Smooth muscle cell (in vitro differentiated cells): ENCODE results near the gene CERKL. TPM values are rescaled to one million over a fixed set of nuclear protein-coding genes. Genes with fewer than 3 reads are reported as not detected.

ENCODE experiments used
- DNase-seq: peaks from one replicate; lab custom pipeline; 2025; ENCODE audit not compliant: unreplicated experiment; lab: John Stamatoyannopoulos, UW
- H2AFZ ChIP-seq: fragments of 200-600 bp; sonication (generic); 2 replicates; pipeline ENCODE4 v1.6.0; 2016; ENCODE audit warnings: antibody characterized with exemption, low read depth, mild to moderate bottlenecking
- H3F3A ChIP-seq: fragments of 200-600 bp; sonication (generic); 2 replicates; pipeline ENCODE4 v1.6.0; 2017; ENCODE audit warnings: antibody characterized with exemption, low read depth
- H3K27ac ChIP-seq: fragments of 200-600 bp; sonication (generic); 2 replicates; pipeline ENCODE4 v1.5.1; 2016; ENCODE audit warnings: low read depth, mild to moderate bottlenecking
- H3K27me3 ChIP-seq: fragments of 200-600 bp; sonication (generic); 2 replicates; pipeline ENCODE4 v1.6.1; 2016; ENCODE audit warnings: low read depth, mild to moderate bottlenecking
- H3K36me3 ChIP-seq: fragments of 200-600 bp; sonication (generic); 2 replicates; pipeline ENCODE4 v1.5.1; 2016; ENCODE audit warnings: low read depth
- H3K4me1 ChIP-seq: fragments of 200-600 bp; sonication (generic); 2 replicates; pipeline ENCODE4 v1.5.1; 2016; ENCODE audit warnings: low read depth
- H3K4me2 ChIP-seq: fragments of 200-600 bp; sonication (generic); 2 replicates; pipeline ENCODE4 v1.6.0; 2016; ENCODE audit warnings: mild to moderate bottlenecking
- H3K4me3 ChIP-seq: fragments of 200-600 bp; sonication (generic); 2 replicates; pipeline ENCODE4 v1.5.1; 2016; ENCODE audit warnings: mild to moderate bottlenecking
- H3K79me2 ChIP-seq: fragments of 200-600 bp; sonication (generic); 2 replicates; pipeline ENCODE4 v1.6.0; 2016; ENCODE audit warnings: low read depth, mild to moderate bottlenecking
- H3K9ac ChIP-seq: fragments of 200-600 bp; sonication (generic); 2 replicates; pipeline ENCODE4 v1.6.0; 2016; ENCODE audit warnings: low read depth
- H3K9me3 ChIP-seq: fragments of 200-600 bp; sonication (generic); replicated peaks from 2 replicates; pipeline ENCODE4 v1.5.1; 2016; ENCODE audit warnings: low read depth
- H4K20me1 ChIP-seq: fragments of 200-600 bp; sonication (generic); 2 replicates; pipeline ENCODE4 v1.6.0; 2016; ENCODE audit warnings: low read depth
- WGBS: methylation state at CpG from one replicate; pipeline ENCODE4 v1.1.7; 2016; ENCODE audit warnings: low lambda C conversion rate; 5-methylcytosine and 5-hydroxymethylcytosine counted together
- polyA plus RNA-seq: library from polyadenylated mRNA; unstranded; fragments of >200 nt; fragmentation: Nextera tagmentation; extraction: Ambion mirVana; gene quantifications from 2 replicates; pipeline ENCODE4 v1.2.1, GENCODE V29; 2016
- total RNA-seq: library from RNA; depleted of rRNA; stranded (reverse); fragments of >200 nt; gene quantifications from 2 replicates; pipeline ENCODE4 v1.2.3, GENCODE V29; 2014
- TF ChIP-seq, protein P1 (sequence below): fragments of 200-600 bp; sonication (generic); IDR thresholded peaks from 2 replicates; pipeline ENCODE4 v1.5.1; 2017; ENCODE audit warnings: borderline replicate concordance, mild to moderate bottlenecking, antibody characterized with exemption; ENCODE audit not compliant: insufficient read depth, poor library complexity, severe bottlenecking

Gene CERKL
- total and polyA plus RNA-seq, 2 experiments from 2014 or later, result 1.4 TPM; not detected in 1

DNA sequence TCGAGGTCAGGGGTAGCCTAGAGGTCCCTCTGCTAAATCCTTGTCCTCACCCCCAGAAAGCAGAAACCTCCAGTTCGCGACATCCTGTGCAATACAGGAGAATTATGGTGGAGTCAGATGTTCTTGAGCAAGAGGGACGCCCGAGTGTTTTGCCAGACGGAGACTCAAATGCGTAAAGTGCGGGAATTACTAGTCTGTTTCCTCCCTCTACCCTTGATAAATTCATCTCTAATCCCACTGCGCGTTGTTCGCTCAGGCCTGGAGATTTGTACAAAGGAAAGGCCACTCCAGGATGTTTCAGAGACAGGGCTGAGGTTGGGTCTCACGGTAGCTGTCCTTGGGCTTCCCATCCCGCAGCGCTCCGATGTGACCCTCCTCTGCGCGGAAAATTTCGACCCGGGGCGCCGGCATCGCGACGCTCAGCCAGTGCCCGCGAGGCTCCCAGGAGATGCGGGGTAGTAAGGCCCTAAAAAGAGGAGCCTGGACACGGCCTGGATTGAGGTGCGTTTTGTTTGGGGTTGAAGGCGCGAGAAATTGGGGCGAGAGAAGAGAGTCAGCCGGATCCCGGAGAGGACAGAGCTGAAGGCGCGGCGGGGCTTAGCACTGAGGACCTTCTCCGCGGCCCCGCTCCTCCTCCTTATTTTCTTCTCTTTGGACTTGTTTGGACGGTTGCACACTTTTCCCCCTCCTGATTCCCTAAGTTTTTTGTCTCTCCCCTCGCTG lies 26.1 kb upstream of the CERKL start:
- TF ChIP-seq, protein P1, sequence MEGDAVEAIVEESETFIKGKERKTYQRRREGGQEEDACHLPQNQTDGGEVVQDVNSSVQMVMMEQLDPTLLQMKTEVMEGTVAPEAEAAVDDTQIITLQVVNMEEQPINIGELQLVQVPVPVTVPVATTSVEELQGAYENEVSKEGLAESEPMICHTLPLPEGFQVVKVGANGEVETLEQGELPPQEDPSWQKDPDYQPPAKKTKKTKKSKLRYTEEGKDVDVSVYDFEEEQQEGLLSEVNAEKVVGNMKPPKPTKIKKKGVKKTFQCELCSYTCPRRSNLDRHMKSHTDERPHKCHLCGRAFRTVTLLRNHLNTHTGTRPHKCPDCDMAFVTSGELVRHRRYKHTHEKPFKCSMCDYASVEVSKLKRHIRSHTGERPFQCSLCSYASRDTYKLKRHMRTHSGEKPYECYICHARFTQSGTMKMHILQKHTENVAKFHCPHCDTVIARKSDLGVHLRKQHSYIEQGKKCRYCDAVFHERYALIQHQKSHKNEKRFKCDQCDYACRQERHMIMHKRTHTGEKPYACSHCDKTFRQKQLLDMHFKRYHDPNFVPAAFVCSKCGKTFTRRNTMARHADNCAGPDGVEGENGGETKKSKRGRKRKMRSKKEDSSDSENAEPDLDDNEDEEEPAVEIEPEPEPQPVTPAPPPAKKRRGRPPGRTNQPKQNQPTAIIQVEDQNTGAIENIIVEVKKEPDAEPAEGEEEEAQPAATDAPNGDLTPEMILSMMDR, result no peak
- no peak overlapping the region for H3K27ac ChIP-seq
- peak overlapping the region; percentile 80 for H3K4me2 ChIP-seq
- H3K4me3 ChIP-seq, result peak overlapping the region; percentile 32
- DNase-seq, result no peak
- H3K36me3 ChIP-seq, result no peaks in the 10 kb centered on the region
- no peaks in the 10 kb centered on the region for H3F3A ChIP-seq
- peaks cover 10% of the 10 kb centered on the region for H3K4me1 ChIP-seq
- 9% methylated on average over 41 of the region's 42 CpGs for WGBS
- H3K27me3 ChIP-seq, result peaks cover 100% of the 10 kb centered on the region
- no peaks in the 10 kb centered on the region for H3K9me3 ChIP-seq
- H2AFZ ChIP-seq, result no peak overlapping the region
- no peaks in the 10 kb centered on the region for H4K20me1 ChIP-seq
- H3K79me2 ChIP-seq, result no peaks in the 10 kb centered on the region
- H3K9ac ChIP-seq, result no peak overlapping the region

DNA sequence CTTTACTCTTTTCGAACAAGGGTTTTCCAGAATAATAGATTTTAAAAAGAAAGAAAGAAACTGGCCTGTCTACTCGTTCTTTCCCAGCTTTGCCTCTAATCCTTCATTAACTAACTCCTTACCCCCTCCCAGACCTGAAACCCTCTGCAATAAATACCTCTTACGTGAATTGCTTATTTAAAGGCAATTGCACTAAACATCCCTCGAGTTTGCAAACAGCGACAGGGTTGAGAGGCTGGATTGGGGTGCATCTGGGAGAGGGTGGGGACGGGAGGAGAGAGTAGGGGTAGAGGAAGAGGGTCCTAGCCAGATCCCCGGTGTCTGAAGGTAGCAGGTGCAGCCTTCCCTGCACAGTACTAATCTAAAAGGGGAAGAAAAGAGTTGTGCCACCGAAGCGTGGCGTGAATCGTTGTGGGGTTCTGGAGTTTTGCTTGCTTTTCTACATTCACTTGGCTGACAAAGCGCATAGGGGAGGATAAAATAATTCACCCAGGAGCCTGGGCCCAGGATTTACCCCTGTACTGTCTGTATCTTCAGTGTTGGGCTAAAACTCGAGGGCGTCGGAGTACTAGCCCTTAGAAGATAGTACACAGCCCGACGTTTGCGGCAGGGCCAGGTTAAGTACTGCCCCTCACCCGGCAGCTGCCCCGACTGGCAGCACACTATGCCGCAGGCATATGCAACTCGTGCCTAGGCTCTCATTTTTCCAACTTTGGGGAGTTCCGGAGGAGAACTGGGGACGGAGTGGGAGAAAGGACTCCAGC lies 25.3 kb upstream of the CERKL start:
- Histone ChIP-seq H3K4me1 (peaks cover 10% of the 10 kb centered on the region), H4K20me1 (no peaks in the 10 kb centered on the region), H2AFZ (no peak overlapping the region), H3K4me2 (no peak overlapping the region), H3K27me3 (peaks cover 100% of the 10 kb centered on the region), H3K9me3 (no peaks in the 10 kb centered on the region), H3K4me3 (no peak overlapping the region), H3K36me3 (no peaks in the 10 kb centered on the region), H3K9ac (no peak overlapping the region), H3K27ac (no peak overlapping the region), H3F3A (no peaks in the 10 kb centered on the region), H3K79me2 (no peaks in the 10 kb centered on the region)
- WGBS, result 29% methylated on average over 24 of the region's 24 CpGs
- no peak for DNase-seq
- TF ChIP-seq, protein P1, result no peak

DNA sequence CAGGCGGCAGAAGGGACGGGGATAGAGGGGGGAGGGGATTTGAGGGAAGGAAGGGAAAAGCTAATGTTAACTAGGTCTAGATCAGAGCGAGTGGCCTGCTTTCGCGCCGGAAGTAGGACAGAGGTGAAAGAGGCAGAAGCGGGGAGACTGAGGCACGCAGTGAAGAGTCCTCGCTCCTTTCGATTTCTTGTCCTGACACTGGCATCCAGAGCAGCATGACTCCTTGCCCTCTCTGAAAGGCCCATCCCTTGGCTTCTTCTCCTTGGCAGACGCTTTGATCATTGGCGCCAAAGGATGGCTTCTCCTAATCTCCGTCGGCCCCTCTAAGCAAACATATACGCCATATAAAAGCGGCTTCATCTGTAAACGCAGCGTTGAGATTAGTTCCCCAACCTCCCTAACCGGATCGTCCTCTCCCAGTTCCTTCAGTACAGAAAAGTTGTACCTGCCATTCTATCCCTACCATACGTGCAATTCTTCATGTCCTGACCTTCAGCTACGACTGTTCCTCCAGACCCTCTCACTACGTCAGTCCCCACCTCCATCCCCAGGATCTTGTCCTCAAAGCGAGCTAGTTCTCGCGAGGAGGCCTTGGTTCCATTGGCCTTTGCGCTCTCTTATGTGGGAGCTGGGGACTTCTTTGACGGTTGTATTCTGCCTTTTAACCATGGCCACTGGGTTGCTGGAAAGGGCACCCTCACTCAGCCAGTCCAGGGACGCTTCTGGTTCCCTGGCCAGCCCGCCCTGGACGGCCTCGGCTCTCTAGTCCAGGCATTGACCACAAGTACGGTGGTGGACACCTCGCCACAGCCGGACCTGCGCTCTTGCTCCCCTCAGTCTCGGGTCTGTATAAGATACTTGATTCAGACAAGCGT lies 24.3 kb upstream of the CERKL start:
- TF ChIP-seq, protein P1, result no peak
- H2AFZ ChIP-seq, result no peak overlapping the region
- H3K79me2 ChIP-seq, result no peaks in the 10 kb centered on the region
- 12% methylated on average over 38 of the region's 38 CpGs for WGBS
- no peaks in the 10 kb centered on the region for H3K36me3 ChIP-seq
- H3K4me2 ChIP-seq, result peak overlapping the region; percentile 78
- H3K4me3 ChIP-seq, result peak overlapping the region; percentile 30
- H3F3A ChIP-seq, result no peaks in the 10 kb centered on the region
- DNase-seq, result no peak
- H4K20me1 ChIP-seq, result no peaks in the 10 kb centered on the region
- no peak overlapping the region for H3K27ac ChIP-seq
- H3K27me3 ChIP-seq, result peaks cover 98% of the 10 kb centered on the region
- H3K9me3 ChIP-seq, result no peaks in the 10 kb centered on the region
- peaks cover 10% of the 10 kb centered on the region for H3K4me1 ChIP-seq
- H3K9ac ChIP-seq, result no peak overlapping the region
